Measurements from ENCODE around the gene NOD1. TPM values are rescaled to one million over a fixed set of nuclear protein-coding genes. Genes with fewer than 3 reads are reported as not detected.
A peak's percentile ranks its signal among the peaks of the same experiment; 100 is the strongest.

NOD1 gene
- polyA plus RNA-seq, 2 of the 4 experiments (the other 2 are of a cell fraction): 4.8 to 6.5 TPM

DNA sequence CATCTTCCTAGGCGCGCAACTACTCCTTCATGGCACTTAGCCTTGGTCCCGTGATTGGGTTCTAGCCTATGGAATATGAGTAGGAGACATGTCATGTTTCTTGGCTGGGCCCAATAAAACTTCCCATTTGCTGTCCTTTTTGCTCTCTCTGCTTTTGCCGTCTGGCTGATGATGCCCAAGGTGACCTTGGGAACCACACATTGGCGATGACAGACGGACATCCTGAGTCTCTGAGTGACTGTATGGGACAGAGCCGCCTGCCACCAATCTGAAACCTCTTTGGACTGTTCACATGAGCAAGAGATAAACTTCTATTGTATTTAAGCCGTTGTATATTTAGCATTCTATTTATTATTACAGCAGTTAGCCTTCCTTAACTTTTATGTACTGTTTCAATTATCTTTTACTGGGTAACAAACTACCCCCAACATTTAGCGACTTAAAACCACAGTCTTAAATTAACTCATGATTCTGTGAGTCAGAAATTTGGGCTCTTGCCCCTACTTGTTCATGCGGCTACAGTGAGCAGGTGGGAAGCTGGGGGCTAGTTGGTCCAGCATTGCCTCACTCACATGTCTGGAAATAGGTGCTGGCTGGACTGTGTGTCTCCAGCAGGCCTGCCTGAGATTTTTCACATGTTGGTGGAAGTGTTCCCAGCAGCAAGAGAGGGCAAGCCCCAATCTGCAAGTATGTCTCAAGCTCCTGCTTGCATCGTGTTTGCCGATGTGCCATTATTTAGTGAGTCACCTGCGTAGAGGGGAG is 71.7 kb downstream of the NOD1 start (continued):
- no peak for TF ChIP-seq KDM5A (IDR thresholded peaks at IDR 0.05)
- TF ChIP-seq RCOR1 (IDR thresholded peaks at IDR 0.05; ENCODE audit: low read depth, low read length): no peak
- TF ChIP-seq, protein P1, sequence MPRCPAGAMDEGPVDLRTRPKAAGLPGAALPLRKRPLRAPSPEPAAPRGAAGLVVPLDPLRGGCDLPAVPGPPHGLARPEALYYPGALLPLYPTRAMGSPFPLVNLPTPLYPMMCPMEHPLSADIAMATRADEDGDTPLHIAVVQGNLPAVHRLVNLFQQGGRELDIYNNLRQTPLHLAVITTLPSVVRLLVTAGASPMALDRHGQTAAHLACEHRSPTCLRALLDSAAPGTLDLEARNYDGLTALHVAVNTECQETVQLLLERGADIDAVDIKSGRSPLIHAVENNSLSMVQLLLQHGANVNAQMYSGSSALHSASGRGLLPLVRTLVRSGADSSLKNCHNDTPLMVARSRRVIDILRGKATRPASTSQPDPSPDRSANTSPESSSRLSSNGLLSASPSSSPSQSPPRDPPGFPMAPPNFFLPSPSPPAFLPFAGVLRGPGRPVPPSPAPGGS (IDR thresholded peaks at IDR 0.05): no peak

DNA sequence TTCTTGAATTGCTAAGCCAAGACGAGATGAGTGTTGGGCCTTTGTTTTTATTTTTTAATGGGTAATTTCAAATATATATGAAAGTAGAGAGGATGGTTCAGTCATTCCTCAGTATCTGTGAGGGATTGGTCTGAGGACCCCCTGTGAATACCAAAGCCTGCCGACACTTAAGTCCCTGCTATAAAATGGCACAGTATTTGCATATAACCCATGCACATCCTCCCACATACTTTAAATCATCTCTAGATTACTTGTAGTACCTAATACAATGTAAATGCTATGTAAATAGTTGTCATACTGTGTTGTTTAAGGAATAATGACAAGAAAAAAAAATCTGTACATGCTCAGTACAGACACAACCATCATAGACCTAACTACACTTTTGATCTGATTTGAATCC is 73.4 kb downstream of the NOD1 start:
- no peaks in the 10 kb centered on the region for H3K9me3 ChIP-seq
- ChIA-PET POLR2A (no interaction called here), CTCF (interaction anchor here (1.0 kb wide), 1 partner anchor 8 kb away, joined by 3 read pairs; no protein-coding TSS in a partner anchor)

GRCh38 chr7:30403477-30403876 is 75.1 kb downstream of the NOD1 start:
- ChIA-PET CTCF (interaction anchor here (0.8 kb wide), 1 partner anchor 10 kb away, joined by 4 read pairs; no protein-coding TSS in a partner anchor), POLR2A (no interaction called here)
- Histone ChIP-seq H3K4me1 (no peaks in the 10 kb centered on the region), H3K27ac (peak overlapping the region in 1 of 2 experiments; percentile 3; a peak in 1 of 6 replicates), H3K4me2 (no peak overlapping the region), H3K9me3 (no peaks in the 10 kb centered on the region), H3K4me3 (no peak overlapping the region)
- ATAC-seq (no peak), DNase-seq (ENCODE audit: low read depth in 1 of 2, low spot score in 1 of 2) (no peak), FAIRE-seq (no peak)
- TF ChIP-seq NFE2L2 (conservative IDR thresholded peaks at IDR 0.05; ENCODE audit: low read length) (peak; percentile 68), MAFK (IDR thresholded peaks at IDR 0.05; ENCODE audit: partially characterized antibody) (peak; percentile 89)
- TF ChIP-seq, protein P2, sequence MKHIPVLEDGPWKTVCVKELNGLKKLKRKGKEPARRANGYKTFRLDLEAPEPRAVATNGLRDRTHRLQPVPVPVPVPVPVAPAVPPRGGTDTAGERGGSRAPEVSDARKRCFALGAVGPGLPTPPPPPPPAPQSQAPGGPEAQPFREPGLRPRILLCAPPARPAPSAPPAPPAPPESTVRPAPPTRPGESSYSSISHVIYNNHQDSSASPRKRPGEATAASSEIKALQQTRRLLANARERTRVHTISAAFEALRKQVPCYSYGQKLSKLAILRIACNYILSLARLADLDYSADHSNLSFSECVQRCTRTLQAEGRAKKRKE (CRISPR knock-in tag; IDR thresholded peaks at IDR 0.05; ENCODE audit: low read depth): no peak
- WGBS (ENCODE audit: missing lambda C conversion rate): 75% methylated on average over 3 of the region's 3 CpGs

More for the DNA sequence above, 73.4 kb downstream of the NOD1 start:
- no peak for DNase-seq (ENCODE audit: low read depth in 1 of 2, low spot score in 1 of 2)
- Histone ChIP-seq H3K4me2 (no peak overlapping the region), H3K4me3 (no peak overlapping the region), H3K27ac (no peak overlapping the region), H3K4me1 (no peaks in the 10 kb centered on the region)
- 91% methylated on average over 2 of the region's 2 CpGs for WGBS (ENCODE audit: missing lambda C conversion rate)
- FAIRE-seq: no peak
- ATAC-seq: no peak
- TF ChIP-seq ESRRA (IDR thresholded peaks at IDR 0.05; ENCODE audit: borderline replicate concordance, low read length) (no peak), FOXS1 (CRISPR knock-in tag; IDR thresholded peaks at IDR 0.05) (no peak), POLR2AphosphoS2 (conservative IDR thresholded peaks at IDR 0.05; ENCODE audit: low read length) (no peak), BHLHE40 (IDR thresholded peaks at IDR 0.05; ENCODE audit: low read depth, low read length) (no peak), POLR2A (IDR thresholded peaks at IDR 0.05; ENCODE audit: low read length) (no peak), NR3C1 (IDR thresholded peaks at IDR 0.05) (no peak), ZC3H11A (IDR thresholded peaks at IDR 0.05) (no peak), NFE2L2 (conservative IDR thresholded peaks at IDR 0.05; ENCODE audit: low read length) (no peak), FOSL2 (IDR thresholded peaks at IDR 0.05) (no peak), FOSL2 (CRISPR knock-in tag; IDR thresholded peaks at IDR 0.05) (no peak), RNF2 (IDR thresholded peaks at IDR 0.05; ENCODE audit: borderline replicate concordance, low read depth) (no peak)
- TF ChIP-seq, protein P2 (CRISPR knock-in tag; IDR thresholded peaks at IDR 0.05; ENCODE audit: low read depth): no peak

- ChIA-PET POLR2A (no interaction called here), CTCF (interaction anchor here (0.6 to 1.7 kb wide), 8 partner anchors 9 to 121 kb away, joined by 3 to 5 read pairs (median 4); no protein-coding TSS in a partner anchor)
- no peak overlapping the region for H3K27ac ChIP-seq
- H3K4me1 ChIP-seq: no peaks in the 10 kb centered on the region
- 86% methylated on average over 7 of the region's 7 CpGs for WGBS (ENCODE audit: missing lambda C conversion rate)
- H3K4me2 ChIP-seq: no peak overlapping the region
- ATAC-seq (no peak), FAIRE-seq (no peak), DNase-seq (ENCODE audit: low read depth in 1 of 2, low spot score in 1 of 2) (peak in 1 of 2 experiments; percentile 20)
- TF ChIP-seq CTCF (IDR thresholded peaks at IDR 0.05) (peak; percentile 21; the same call in 2 of the 3 replicates), ZC3H11A (IDR thresholded peaks at IDR 0.05) (no peak), RAD21 (conservative IDR thresholded peaks at IDR 0.05 in 1 of 2, IDR thresholded peaks at IDR 0.05 in 1 of 2) (peak; percentile 12 to 23; a peak in 1 of 5 replicates)
- H3K9me3 ChIP-seq: no peaks in the 10 kb centered on the region
- H3K4me3 ChIP-seq: no peak overlapping the region
Measured at GRCh38 chr7:30396389-30396788, 82.2 kb downstream of the NOD1 start.

Data from A549 (cell line).